HG03139 (cell line): ENCODE results near the gene VIPR1.

ENCODE experiments used
- ATAC-seq: cut with Tn5 transposase; IDR thresholded peaks from one replicate; pipeline ENCODE4 v1.9.1; 2021; ENCODE audit not compliant: unreplicated experiment

VIPR1 gene

DNA sequence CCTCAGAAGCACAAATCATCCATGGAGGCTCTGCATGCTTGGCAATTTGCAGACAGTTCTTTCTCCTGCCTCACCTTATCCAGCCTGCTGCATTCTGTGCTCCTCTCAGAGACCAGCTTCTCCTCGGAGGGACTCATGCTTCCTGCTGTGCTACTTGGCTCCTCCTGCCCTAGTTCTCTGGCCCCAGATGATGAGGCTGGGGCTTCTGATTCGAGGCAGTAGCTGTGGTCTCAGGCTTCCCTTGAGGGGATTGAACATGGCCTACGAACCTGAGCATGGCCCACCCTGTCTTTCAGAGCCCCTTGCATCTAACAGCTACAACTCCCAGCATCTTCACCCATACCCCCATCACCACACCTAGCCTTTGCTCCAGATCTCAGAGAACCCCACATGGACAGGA is 6.7 kb downstream of the VIPR1 start:
- no peak for ATAC-seq

DNA sequence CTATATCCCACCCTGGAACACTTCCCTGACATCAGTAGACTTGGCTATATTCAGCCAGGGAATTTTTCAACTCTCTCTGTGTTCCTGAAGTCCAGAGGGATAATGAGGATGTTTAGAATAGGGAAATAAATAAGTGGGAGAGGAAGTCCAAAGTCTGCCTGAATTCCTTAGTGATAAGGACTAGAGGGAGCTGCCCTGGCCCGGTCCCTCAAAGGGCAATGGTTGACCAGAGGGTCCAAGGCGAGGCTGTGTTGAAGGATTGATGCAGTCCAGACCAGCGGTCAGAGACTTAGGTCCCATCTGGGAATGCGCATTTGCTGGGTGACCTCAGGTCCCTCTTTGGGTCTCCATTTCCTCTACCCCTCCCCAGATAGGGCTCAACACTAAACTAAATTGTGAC is 7.9 kb downstream of the VIPR1 start:
- ATAC-seq = no peak

DNA sequence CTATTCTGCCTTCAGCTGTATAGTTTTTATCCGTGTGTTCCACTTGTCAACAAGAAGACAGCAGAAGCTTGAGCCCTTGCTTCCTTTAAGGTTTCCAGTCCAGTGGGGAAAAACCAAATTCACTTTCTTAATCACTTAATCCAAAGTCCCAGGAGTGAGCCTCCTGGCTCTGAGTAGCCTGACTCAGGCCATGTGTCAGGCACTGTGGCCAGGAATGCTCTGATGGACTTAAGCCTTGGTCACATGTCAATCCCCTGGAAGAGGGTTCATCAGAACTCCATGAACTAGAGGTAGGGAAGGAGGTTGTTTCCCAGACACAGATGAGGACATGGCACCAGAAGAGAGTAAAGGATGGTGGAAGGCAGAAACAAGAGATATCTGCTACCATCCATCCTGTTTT is 8.8 kb downstream of the VIPR1 start:
- ATAC-seq = no peak

DNA sequence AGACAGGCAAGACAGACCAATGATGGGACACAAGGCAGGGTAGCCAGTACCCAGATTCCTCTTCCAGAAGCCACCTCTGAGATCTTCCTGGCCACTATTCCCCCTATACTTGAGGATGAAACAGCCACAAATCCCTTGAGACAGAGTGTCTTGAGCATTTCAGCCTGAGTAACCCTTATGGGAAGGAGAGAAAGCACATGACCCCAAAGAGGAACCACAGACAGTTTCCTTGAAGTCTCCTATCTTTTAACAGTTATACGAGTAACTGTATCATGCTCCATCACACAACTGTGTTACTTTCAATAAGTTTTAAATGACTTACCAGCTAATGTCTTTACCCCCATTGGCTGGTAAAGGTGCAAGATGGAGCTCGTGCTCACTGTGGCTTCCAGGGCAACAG is 9.3 kb downstream of the VIPR1 start:
- no peak for ATAC-seq

DNA sequence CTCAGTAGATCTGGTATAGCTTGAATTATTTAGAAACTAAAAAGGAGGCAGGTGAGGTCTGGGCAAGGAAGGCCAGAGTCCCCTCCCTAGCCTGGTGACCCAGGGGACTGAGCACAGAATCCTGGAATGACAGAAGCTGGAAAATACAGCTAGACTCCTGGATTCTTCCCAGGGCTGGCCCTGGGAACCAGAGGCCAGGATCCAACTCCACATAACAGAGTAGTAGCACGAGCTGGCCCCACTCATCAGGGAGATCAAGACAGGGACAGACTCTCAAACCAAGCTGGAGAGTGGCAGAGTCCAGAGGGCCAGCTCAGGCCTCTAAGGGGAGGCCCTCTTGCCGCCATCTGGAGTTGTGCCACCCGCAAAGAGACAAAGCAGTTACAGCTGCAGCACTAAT is 10.7 kb downstream of the VIPR1 start:
- no peak for ATAC-seq

DNA sequence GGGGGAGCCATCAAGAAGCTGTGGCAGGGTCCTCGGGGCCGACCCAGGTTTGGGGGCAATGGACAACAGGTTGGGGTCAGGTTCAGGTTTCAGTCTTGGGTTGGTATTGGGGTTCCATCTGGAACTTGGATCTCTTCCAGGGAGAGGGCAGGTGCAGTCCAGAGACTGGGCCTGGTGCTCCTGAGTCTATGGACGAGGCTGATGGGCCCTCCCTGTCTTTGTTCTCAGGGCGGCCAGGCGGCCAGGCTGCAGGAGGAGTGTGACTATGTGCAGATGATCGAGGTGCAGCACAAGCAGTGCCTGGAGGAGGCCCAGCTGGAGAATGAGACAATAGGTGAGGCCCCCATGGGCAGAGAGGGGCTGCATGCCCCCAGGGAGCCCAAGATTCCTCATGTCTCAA is 11.1 kb downstream of the VIPR1 start:
- no peak for ATAC-seq

DNA sequence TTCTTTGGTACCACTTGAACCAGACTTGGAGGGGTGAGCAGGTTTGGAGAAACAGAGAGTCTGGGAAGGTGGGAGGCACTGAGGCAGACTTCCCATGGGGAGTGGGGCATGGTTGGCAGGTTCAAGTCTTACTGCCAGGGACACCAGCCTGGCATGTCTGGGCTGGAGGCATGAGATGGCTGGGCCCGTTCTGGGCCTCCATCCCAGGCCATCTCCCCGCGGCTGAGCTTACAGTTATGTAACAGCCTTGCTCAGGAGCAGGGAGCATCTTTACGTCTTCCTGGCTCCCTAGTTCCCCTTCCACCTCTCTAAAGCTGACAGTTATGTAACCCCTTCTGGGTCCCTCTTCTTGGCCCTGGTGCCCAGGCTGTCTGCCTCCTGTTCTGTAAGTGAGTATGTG is 12.4 kb downstream of the VIPR1 start:
- ATAC-seq = no peak

DNA sequence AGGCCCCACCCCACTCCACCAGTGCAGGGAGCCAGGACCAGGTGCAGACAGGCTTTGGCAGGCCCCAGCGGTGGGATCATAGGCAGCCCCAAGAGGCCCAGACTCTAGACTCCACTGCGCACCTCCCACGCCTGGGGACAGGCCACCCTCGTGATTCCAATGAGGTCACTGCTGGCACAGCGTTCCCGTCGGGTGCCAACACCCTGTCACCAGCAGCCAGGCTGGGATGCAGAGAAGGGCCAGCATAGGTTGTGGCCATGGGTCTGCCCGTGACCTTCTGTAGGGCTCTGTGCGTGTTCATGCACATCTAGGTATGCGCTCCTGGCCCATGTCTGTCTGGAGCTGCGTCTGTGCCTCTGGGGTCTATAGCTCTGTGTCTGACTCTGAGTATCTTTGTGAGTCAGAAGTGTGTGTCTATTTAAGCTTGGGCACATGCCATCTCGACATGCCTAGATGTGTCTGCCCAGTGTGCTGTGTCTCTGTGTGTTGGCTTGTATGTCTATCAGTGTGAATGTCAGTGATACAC is 13.0 kb downstream of the VIPR1 start:
- ATAC-seq = no peak

DNA sequence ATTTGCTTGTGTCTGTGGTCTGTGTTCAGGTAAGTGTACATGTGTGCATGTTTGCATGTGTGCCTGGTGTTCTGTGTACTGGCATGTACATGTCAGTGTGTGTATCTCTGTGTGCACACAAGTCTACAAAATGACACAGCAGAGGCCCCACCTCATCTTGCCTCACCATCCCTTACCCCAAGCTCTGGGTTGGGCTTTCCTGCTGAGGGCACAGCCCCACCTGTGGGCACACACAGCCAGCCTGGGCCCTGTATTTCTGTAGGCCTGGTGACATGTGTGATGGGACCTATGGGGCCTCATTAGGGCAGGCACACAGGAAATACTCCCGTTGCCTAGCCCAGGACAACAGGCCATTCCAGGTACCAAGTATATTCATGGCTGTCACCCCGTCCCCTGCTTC is 13.5 kb downstream of the VIPR1 start:
- no peak for ATAC-seq

DNA sequence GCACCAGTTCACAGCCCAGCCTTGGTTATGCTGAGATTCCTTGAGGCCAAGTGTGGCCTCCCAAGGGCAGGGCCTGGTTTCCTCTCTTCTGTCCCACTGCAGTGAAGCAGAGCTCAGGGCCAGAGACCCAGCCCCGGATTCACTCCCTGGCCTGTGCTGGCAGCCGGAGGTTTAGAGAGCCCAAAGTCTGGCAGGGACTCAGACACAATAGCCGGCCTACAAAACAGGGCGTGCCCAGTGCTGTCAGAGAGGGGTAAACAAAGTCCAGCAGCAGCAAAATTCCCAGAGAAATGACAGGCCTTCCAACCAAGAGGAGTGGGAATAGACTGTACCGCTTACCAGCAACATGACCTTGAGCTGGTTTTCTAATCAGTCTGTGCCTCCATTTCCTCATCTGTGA is 14.0 kb downstream of the VIPR1 start:
- no peak for ATAC-seq

DNA sequence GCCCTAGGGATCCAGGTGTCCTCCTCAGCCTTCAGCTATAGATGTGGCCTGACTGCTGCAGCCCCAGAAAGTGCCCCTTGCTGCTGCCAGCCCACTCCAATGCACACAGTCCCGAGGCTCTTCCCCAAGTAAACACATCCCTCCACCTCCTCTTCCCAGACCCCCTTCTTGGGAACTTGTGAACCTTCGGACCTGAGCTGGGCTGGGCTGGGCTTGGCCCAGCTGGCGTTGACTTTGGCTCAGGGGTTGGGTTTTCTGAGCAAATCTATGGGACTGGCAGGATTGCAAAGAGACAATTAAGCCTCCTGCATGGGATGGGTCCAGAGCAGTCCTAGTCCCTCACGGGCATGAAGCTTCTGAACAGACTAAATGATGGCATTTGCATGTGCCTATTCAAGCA is 14.7 kb downstream of the VIPR1 start:
- ATAC-seq = no peak

DNA sequence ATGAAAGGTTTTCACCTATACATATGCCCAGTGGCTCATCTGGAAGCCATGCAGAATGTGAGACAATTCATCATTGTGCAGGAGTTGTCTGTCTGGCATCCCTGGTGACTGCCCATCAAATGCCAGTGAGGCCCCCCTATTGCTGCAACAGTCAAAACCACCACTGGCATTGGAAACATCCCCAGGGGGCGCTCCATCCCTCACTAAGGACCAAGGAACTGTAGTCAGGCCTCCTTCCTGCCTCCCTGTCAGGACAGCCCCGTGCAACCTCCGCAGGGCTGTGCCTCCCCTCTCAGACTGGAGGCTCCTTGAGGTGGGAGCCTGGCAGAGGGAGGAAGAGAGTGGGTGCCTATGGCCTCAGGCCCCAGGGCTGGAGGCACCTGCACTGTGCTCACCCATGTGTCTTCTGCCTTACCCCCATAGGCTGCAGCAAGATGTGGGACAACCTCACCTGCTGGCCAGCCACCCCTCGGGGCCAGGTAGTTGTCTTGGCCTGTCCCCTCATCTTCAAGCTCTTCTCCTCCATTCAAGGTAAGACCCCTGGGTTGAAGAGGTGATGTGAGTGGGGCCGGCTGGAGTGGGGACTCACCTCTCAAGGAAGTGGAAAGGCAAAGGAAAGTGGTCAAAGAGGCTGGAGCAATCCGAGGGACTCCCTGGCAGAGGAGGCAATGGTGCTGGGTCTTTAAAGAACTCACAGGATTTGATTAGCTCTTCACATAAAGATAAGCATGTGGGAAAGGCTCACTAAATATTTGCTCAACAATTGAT is 16.5 kb downstream of the VIPR1 start:
- ATAC-seq = no peak

DNA sequence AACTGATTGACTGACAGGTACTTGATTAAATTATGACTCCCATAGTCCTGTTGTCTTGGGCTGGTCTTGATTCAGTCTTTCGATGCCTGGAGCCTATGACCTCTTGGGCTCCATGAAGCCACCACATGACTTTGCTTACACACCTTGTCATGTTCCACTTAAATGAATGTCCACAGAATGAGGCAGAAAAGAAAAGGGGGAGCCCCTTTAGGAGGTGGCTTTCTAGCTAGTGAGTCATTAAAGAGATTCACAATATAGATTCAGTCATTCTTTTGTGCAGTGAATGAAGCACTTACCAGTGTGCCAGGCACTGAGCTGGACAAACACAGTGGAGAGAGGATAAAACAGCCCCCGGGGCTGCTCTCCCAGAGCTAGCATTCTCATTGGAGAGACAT is 17.1 kb downstream of the VIPR1 start:
- ATAC-seq = no peak

DNA sequence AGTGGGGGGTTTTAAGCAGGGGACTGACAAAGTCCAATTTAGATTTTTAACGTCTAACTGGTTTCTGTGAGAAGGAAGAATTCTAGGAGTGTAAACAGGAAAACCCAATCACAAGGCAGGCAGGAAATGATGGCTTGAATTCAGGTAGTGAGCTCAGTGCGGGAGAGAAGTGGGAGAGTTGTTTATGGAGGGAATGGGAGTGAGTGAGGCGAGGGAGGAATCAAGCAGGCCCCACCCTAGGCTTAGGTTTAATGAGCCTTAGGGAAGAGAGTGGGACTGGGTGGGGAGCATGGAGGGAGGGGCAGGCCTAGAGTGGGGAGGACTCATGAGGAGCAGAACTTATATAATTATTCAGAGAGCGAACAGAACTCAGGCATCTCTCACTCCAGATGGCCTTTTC is 17.9 kb downstream of the VIPR1 start:
- ATAC-seq = no peak

DNA sequence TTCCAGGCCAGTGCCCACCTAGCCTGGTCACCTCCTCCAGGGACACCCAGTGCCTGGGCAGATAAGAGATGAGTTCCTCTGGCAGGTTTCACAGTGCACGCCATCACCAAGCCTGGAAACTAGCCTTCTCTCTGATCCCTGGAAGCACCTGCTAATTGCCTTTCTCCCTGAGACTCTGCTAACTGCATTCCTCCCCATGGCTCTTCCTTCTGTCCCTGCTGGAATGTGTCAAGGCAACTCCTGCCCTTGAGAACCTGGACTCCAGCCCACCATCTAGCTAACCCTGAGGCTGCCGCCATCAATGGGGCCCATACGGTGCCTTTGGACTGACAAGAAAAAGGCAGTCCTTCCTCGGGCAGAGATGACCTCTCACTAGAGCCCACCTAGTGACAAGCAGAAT is 18.5 kb downstream of the VIPR1 start:
- no peak for ATAC-seq

DNA sequence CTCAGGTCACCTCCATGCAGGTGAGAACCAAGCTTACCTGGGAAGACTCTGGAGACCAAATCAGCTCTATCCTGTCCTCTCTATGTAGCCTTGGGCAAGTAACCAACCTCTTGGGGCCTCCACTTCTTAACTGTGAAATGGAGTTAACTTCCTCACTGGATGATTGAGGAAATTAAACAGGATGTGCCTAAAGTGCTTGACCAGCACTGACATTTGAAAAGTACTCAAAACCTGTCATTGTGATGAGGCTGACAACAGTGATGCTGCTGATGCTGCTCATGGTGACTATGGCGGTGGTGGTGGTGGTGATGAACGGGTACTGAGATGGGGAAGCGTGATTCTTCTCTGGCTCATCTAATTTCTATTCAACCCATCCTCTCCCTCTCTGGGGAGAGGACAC is 22.3 kb downstream of the VIPR1 start:
- ATAC-seq = no peak

DNA sequence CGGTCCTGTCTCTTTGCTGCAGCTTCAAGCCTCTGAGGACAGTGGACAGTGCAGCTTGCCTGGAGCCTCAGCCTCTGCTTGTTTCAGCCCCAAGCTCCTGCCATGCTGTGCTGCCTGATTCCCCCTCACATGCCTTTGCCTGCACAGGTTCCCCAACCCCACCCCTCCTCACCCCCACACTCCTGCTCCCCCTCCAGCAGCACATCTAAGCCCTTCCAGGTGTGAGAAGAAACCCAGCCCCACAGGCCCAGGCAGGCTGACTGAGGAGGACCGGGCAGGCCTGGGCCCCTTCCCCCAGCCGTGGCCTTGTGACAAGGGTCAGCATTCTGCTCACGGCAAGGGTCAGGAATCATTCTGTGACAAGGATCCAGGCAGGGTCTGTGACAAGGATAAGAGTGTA is 22.8 kb downstream of the VIPR1 start:
- ATAC-seq = no peak

DNA sequence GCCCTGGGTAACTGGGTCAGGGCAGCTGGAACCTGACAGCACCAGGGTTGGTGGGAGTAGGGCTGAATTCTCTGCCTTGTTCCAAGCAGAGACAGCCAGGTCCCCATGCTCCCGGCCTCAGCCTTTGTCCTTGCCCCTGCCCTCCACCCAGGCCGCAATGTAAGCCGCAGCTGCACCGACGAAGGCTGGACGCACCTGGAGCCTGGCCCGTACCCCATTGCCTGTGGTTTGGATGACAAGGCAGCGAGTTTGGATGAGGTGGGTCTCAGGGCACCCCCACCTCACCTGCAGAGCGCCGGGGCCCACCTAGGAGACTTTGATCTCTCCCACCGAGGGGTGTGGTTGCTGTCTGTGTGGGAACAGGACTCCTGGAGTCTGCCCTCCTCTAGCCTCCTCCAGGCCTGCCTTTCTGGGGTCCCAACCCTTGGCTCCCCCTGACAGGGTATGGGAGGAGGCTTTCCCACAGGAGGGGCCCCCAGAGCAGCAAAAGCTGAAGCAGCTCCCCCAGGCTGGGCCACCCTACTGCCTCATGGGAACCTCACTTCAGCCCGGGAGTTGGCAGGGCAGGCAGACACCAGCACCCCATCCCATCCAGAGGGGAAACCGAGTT is 23.4 kb downstream of the VIPR1 start:
- ATAC-seq = no peak

DNA sequence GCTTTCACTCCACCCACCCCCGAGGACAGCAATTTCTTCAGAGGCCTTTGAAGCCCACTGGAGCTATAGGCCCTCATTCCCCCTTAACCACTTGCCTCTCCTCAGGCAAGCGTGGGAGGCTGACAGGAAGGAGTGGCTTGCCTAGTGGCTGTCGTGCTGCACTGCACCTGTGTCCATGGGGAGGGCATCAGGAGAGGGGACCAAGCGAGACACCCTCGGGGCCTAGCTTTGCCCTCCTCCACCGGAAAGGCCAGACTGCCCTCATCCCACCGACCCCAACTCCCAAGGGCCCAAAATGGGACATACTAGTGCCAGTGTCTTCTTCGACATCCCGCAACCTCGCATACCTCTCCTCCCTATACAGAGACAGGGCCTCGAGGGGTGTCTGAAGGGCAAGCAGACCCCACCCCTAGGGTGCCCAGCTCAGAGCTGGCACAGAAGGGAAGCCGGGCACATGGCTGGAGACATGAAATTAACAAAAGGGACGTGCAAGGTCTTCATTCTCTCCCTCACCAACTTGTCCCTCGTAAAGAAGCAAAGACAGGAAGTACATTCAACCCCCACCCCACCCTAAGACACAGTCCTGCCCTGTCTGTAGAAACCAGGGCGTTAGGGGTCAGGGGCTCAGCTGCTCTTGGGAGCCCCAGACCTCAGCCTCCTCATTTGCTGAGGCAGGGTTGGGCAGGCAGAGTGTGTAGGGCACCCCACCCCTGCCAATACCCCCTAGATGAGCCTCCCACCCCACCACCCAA is 24.3 kb downstream of the VIPR1 start:
- no peak for ATAC-seq

DNA sequence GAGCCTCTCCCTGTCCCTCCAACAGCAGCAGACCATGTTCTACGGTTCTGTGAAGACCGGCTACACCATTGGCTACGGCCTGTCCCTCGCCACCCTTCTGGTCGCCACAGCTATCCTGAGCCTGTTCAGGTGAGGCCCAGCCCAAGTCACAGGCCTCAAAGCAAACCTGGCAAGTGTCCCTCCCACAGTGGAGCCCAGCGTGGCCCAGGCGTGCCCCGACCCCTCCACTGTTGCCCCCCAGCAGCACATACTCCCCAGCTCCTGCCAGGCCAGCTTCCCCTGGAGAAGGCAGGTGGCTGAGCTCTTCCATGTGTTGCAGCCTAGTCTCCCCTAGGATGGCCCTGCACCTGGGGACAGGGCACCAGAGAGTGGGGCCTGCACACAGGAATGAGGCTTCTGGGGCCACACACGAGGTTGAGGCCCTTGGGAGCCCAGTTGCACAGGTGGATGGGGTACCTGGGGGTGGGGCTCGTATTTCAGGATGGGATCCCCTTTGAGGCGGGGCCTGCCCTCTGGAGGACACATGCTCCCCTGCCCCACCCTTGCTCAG is 25.0 kb downstream of the VIPR1 start:
- no peak for ATAC-seq

DNA sequence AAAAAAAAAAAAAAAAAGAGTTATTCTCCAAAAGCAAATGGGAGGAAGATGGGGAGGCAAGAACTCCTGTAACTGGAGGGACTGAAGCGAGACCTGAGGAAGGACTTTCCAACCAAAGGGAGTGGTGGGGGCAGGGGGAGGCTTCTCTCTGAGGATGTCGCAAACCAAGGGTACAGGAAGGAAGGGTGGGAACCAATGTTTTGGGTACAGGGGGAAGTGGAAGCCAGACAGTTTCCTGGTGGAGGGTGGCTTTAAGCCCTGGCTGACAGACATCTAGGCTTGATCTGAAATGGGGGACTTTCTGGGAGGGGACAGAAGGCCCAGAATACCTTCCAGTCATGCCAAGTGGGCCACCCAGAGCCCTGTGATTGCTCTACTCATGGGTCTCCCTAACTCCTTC is 27.0 kb downstream of the VIPR1 start:
- ATAC-seq = no peak

DNA sequence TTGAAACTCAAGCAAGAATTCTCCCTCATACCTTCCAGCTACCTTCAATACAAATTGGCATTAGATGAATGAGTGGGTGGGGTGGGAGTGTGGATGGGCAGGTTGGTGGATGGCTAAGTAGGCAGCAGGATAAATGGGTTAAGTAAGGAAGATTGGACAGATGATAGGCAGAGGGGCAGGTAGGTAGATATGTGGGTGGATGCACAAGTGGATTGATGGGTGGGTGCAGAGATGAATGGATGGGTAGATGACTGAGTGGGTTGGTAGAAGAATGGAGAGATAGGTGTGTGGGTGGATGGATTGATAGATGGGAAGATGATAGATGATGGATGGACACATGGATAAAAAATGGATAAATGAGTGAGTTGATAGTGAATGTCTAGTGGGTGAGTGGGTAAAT is 27.6 kb downstream of the VIPR1 start:
- ATAC-seq = no peak
